GM18519 (cell line): Measurements from ENCODE around the gene GRIN1.

Source experiments
- ATAC-seq: cut with Tn5 transposase; IDR thresholded peaks from one replicate; pipeline ENCODE4 v1.9.1; 2021; ENCODE audit warnings: mild to moderate bottlenecking, moderate library complexity; ENCODE audit not compliant: unreplicated experiment, low FRiP score

The GRIN1 gene

DNA sequence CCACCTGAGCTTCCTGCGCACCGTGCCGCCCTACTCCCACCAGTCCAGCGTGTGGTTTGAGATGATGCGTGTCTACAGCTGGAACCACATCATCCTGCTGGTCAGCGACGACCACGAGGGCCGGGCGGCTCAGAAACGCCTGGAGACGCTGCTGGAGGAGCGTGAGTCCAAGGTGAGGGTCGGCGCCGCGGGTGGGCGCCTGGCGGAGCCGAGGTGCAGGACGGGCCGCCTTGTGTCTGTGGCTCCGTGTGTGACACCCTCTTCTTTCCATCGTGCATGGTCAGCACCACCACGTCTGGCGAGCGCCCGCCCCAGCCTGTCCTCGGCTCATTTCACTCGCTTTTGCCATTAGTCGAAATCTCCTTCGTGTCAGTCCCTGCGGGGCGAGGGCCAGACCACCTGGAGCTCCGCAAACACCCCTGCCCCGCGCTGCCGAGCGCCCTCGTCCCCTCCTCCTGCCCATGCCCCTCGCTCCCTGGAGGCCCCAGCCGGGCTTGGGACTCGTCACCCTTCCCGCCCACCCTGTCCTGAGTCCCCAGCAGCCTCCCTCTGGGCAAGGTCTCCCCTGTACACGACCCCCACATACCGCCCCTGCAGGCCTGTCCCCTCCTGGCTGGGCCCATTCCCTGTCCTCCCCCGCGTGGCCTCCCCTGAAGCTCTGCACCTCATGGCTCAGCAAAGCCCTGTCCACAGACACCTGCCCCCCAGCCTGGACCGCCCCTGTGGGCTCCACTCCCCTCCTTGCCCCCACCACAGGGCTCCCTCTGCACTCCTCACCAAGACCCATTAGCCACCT, 7.0 kb downstream of the GRIN1 start:
- ATAC-seq = no peak

DNA sequence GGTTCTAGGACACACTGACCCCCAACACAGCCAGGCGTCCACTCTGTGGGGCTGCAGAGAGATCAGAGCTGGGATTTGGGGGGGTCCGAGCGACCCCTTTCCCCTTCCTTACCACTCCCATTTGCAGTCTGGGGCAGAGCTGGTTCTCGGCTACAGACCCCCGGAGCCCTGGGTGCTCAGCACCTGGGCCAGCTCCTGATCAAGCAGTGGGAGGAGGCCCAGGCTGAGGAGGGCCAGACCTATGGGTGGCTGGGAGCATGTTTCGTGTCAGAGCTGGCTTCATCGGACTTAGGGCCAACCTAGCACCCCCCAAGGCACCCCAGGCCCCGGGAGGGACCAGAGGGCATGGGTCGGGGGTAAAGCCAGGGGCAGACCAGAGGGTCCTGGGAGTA, 7.6 kb downstream of the GRIN1 start:
- no peak for ATAC-seq

DNA sequence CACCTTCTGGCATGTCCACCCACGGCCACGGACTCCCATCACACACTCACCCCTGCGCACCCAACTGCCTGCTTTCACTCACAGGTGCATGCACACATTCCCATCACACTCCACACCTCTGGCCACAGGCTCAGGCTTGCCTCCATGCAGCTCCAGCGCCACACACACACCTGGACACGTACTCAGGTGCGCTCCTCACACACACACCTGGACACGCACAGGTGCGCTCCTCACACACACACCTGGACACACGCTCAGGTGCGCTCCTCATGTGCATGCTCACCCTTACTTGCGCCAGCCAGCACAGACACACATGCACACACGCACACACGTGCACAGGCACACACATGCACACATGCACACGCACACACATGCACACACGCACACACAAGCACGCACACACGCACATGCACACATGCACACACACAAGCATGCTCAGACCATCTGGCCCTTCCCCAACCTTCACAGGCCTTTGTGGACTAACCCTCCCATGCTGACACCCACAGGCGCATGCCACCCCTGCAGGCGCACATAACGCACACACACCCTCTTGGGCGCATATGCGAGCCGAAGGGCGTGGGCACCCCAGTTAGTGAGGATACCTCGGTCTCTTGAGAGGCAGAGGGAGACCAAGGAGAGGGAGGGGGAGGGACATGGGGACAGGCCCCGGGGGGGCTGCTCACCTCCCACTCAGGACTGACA, 8.3 kb downstream of the GRIN1 start:
- no peak for ATAC-seq

DNA sequence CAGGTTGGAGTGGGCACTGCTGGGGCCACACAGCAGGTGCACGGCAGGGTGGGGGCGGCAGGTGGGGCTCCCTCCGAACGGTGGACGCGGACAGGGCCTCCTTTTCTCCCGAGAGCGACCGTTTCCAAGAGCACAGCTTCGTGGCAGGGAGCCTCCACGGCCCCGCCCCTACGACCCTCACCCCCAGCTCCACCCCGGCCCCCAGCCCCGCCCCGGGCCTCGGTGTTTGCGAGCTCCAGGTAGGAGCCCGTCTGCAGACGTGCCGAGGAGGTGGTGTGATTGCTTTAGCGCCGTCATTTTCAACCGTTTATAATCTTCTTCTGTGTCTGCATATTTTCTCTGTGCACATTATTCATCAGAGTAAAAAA, 8.8 kb downstream of the GRIN1 start:
- no peak for ATAC-seq

DNA sequence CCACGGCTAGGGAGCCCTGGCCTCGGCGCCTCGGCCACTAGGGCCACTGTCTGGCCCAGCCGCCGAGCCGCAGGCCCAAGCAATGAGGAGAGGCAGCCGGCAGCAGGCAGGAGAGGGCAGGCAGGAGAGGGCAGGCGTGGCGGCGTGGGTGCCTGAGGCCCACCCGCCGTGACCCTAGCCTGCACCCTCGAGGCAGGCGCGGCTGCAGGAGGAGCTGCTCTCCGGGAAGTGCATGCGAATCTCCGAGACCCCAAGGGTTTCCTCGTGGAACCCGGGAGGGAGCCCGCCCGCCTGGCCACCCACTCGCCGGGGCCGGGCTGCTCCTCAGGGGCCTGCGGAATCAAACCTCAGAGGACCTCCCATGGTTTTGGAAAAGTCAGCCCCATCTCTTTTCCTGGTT, 9.3 kb downstream of the GRIN1 start:
- ATAC-seq = no peak

DNA sequence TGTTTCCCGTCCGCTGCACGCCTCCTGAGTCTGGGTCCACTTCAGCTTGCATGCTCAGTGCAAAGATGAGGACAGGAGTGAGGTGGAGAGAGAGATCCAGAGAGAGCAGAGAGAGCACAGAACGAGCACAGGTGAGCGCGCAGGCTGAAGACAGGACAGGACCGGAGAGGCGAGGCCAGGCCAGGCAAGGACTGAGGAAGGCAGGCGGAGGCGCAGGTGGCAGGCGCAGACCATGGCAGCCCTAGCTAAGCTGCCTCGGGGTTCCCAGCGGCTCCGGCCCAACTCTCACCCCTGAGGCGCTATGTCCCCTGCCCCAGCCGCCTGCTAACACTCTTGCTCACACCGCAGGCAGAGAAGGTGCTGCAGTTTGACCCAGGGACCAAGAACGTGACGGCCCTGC, 9.7 kb downstream of the GRIN1 start:
- no peak for ATAC-seq

DNA sequence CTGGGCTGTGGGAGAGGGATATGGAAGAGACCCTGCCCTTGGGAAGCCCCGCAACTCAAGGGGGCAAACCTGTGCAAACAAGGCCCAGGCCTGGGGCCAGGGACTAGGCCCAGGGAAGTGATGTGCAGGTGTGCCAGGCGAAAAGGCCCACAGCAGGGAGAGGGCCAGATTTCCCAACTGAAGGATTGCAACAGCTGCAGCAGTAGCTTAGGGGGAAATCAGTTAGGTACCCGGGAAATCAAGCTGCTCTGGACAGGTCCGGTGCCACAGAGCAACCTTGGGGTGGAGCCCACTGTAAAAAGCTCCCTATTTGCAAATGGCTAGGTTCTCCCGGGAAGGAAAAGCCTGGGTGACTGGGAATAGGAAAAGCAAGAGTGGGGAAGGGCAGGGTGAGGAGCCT, 10.4 kb downstream of the GRIN1 start:
- no peak for ATAC-seq

DNA sequence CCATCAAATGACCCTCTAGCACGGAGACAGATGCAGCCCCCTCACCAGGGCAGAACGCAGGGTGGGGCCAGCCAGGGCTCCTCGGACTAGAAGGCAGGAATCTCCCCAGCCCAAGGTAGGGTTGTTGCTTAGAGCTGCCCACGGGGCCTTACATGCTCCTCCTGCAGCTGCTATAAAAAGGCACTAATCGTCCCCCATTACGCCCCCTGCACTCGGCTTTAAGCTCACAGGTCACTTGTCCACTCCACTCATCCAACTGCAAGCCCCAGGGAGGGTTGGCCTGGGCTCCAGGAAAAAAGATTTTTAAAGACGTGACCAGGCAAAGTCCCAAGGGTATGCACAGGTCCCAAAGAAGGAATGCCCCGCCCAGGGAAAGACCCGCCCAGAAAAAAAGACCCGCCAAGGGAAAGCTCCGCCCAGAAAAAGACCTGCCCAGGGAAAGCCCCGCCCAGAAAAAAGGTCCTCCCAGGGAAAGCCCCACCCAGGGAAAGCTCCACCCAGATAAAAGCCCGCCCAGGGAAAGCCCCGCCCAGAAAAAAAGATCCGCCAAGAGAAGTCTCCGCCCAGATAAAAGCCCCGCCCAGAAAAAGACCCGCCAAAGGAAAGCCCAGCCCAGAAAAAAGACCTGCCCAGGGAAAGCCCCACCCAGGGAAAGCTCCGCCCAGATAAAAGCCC, 11.1 kb downstream of the GRIN1 start:
- ATAC-seq = no peak

DNA sequence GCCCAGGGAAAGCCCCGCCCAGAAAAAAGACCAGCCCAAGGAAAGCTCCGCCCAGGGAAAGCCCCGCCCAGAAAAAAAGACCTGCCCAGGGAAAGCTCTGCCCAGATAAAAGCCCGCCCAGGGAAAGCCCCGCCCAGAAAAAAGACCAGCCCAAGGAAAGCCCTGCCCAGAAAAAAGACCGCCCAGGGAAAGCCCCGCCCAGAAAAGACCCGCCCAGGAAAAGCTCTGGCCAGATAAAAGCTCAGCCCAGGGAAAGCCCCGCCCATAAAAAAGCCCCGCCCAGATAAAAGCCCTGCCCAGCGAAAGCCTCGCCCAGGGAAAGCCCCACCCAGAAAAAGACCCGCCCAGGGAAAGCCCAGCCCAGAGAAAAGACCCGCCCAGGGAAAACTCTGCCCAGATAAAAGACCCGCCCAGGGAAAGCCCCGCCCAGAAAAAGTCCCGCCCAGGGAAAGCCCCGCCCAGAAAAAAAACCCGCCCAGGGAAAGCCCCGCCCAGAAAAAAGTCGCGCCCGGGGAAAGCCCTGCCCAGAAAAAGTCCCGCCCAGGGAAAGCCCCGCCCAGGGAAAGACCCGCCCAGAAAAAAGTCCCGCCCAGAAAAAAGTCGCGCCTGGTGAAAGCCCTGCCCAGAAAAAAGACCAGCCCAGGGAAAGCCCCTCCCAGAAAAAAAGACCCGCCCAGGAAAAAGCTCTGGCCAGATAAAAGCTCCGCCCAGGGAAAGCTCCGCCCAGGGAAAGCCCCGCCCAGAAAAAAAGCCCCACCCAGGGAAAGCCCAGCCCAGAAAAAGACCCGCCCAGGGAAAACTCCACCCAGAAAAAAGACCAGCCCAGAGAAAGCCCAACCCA, 11.9 kb downstream of the GRIN1 start:
- no peak for ATAC-seq

DNA sequence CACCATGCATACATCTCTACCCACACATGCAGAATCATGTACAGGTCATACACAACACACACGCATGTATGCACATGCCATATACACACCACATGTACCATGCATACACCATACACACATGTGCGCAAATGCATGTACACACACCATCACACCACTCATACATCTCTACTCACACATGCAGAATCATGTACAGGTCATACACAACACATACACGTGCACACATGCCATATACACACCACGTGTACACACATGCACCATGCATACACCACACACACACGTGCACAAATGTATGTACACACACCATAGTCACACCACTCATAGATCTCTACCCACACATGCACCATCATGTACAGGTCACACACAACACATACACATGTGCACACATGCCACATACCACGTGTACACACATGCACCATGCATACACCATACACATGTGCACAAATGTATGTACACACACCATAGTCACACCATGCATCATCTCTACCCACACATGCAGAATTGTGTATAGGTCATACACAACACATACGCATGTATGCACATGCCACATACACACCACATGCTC, 14.0 kb downstream of the GRIN1 start:
- ATAC-seq = no peak

DNA sequence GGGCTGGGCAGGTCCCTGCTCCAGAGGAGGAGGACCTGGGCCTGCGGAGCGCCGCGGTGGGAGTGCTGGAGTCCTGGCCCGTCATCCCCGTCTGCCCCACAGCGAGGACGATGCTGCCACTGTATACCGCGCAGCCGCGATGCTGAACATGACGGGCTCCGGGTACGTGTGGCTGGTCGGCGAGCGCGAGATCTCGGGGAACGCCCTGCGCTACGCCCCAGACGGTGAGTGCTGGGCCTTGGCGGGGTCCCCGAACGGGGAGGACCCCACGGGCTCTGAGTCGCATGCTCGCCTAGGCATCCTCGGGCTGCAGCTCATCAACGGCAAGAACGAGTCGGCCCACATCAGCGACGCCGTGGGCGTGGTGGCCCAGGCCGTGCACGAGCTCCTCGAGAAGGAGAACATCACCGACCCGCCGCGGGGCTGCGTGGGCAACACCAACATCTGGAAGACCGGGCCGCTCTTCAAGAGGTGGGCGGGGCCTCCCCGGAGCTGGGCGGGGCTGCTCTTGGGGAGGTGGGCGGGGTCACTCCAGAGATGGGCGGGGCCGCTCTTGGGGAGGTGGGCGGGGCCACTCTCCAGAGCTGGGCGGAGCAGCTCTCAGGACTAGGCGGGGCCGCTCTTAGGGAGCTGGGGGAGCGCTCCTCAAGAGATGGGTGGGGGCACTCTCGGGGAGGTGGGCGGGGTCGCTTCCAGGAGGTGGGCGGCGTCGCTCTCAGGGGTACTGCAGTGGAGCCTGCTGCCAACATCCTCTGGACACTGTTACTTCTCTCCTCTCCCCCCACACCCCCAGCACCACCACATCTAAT, 17.8 kb downstream of the GRIN1 start:
- ATAC-seq = no peak

DNA sequence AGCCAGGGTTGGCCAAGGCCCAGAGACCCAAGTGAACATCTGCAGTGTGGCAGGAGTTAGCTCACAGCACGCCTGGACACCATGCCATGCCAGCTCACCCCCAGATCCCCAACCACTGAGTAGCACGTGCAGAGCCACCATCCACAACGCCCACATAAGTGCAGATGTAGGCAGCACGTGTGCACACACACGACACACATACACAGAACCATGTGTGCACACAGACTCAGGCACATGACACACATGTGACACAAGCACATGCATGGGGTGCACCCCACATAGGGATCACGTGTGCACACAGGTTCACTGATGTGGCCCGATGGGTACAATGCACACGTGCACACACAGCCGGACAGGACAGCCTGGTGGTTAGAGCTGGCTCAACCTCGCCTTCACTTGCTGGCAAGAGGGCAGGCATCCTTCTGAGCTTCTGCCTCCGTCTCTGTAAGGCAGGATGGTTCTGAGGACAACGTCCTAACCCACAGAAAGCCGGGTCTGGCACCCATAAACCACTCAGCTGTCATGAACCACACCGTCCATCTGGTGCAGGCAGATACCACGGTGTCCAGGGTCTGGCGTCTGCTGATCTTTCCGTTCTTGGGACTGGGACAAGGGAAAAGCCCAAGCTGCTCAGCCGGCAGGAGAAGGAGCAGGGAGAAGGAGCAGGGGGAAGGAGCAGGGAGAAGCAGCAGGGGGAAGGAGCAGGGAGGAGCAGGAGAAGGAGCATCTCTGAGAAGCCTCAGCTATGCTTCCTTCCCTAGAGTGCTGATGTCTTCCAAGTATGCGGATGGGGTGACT, 18.9 kb downstream of the GRIN1 start:
- ATAC-seq = no peak

DNA sequence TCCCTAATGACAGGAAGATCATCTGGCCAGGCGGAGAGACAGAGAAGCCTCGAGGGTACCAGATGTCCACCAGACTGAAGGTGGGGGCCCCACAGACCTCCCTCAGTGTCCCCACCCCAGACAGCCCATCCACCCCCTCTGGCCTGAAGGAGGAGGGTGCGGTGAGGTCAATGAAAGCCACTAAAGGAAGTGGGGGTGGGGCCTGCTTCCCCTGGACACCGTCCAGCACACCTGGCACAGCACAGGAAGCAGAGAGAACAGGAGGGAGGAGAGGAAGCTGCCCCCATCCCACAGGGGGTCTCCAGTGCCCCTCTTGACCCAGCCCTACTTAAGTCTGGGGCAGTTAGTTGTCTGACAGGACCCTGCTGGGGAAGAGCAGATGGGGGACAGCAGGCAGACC, 19.7 kb downstream of the GRIN1 start:
- ATAC-seq = no peak

DNA sequence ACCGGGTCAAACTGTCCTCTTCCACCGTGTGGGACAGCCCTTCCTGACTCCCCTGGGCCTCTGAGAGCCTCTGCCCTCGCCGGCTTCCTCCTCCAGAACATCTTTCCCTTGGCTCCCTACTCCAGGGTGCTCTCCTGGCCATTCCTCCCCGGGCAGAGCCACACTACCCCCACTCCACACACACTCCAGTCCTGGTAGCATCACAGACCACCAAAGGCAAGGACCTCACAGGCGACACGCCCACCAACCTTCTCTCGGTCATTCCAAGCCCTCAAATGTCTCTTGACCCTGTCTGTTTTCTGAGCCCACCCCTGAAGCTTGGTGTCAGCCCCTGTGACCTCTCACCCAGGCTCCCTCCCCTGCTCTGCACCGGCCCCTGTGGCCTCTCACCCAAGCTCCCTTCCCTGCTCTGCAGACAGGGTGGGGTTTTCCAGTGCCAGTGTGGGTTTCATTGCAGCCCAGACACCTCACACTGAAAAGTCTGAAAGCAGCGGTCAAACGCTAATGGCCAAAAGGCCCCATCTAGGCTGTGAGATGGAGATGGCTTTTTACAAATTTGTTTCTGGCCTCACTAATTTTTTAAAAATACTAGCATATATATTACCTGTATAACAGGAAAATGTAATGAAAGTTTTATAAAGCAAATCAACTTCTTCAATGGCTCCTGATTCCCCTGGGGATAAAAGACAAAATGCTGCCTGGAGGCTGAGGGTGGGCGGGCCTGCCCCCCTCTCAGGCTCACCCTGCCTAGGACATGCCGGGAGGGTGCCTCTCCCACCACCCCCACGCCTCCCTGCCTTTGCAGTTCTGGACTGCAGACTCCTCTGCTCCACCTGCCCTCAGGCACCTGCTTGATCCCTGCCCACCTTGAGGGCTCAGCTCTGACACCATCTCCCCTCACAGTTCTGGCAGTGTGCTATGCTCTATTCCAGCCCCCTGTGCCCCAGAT, 20.4 kb downstream of the GRIN1 start:
- no peak for ATAC-seq

DNA sequence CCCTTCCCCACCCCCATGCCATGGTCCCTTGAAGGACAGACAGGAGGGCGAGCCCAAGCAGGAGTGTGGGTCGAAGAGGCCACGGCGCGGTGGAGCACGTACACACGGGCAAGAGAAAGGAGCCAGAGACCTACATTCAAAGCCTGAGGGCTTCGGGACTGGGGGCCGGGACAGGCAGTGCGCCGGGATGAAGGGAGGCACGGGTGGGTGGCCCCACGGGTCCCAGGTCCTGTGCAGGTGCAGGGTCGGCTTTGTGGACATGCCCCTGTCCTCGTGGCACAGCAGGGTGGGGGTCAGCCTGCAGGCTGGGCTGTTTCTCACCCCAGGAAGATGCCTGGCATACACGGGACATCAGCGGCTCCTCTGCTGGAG, 21.1 kb downstream of the GRIN1 start:
- ATAC-seq = no peak

DNA sequence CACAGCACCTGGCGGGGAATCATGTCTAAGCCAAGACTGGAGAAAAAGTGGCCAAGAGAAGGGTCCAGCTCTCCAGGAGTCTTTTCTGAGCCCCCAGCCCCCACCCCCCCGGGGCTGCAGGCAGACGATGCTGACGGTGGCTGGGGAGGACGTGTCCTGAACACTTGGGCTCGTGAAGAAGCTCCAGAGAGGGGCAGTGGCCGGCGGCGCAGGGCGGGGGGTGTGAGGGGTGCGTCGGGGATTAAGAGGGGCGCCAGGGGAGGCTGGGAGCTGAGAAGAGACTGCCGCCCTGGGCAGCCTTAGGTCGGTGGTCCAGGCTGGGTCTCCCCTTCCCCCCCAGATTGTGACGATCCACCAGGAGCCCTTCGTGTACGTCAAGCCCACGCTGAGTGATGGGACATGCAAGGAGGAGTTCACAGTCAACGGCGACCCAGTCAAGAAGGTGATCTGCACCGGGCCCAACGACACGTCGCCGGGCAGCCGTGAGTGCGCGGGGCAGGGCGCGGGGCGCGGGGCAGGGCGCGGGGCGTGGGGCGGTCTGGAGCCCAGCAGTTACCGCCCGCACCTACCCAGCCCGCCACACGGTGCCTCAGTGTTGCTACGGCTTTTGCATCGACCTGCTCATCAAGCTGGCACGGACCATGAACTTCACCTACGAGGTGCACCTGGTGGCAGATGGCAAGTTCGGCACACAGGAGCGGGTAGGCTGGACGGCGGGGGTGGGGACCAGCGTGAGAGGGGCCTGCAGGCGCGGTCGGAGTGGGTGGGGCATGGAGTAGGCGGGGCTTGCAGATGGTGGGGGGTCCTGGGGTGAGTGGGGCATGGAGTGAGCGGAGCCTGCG, 22.0 kb downstream of the GRIN1 start:
- ATAC-seq = no peak
